GM23248 (cell line): Measurements from ENCODE around the gene ELP6. TPM values are rescaled to one million over a fixed set of nuclear protein-coding genes. Genes with fewer than 3 reads are reported as not detected.
"Not testable (repeated sequence)": the region's sequence is repeated elsewhere in the genome, so short reads cannot be mapped to it uniquely, and the experiment has no call there.

Source experiments
- DNase-seq: peaks from one replicate; pipeline ENCODE4 v3.0.0-alpha.2; 2015
- H2AFZ ChIP-seq: fragments of 200-600 bp; sonication (generic); 2 replicates; pipeline ENCODE4 v1.6.1; 2016; ENCODE audit warnings: antibody characterized with exemption
- H3F3A ChIP-seq: fragments of 200-600 bp; sonication (generic); 2 replicates; pipeline ENCODE4 v1.6.1; 2016; ENCODE audit warnings: mild to moderate bottlenecking, antibody characterized with exemption, mixed run types; ENCODE audit not compliant: insufficient read depth
- H3K27ac ChIP-seq: fragments of 200-600 bp; sonication (generic); 2 replicates; pipeline ENCODE4 v1.5.1; 2016; ENCODE audit warnings: mild to moderate bottlenecking
- H3K27me3 ChIP-seq: fragments of 200-600 bp; sonication (generic); replicated peaks from 2 replicates; pipeline ENCODE4 v1.6.1; 2016; ENCODE audit warnings: mild to moderate bottlenecking; ENCODE audit not compliant: insufficient read depth
- H3K36me3 ChIP-seq: fragments of 200-600 bp; sonication (generic); 2 replicates; pipeline ENCODE4 v1.6.1; 2016; ENCODE audit warnings: low read depth, mild to moderate bottlenecking
- H3K4me1 ChIP-seq: fragments of 200-600 bp; sonication (generic); 2 replicates; pipeline ENCODE4 v1.6.1; 2016; ENCODE audit warnings: mild to moderate bottlenecking; ENCODE audit not compliant: insufficient read depth
- H3K4me2 ChIP-seq: fragments of 200-600 bp; sonication (generic); one replicate; pipeline ENCODE4 v1.6.1; 2016; ENCODE audit warnings: mild to moderate bottlenecking; ENCODE audit not compliant: unreplicated experiment
- H3K4me3 ChIP-seq: fragments of 200-600 bp; sonication (generic); 2 replicates; pipeline ENCODE4 v1.5.1; 2016; ENCODE audit warnings: mild to moderate bottlenecking
- H3K79me2 ChIP-seq: fragments of 200-600 bp; sonication (generic); 2 replicates; pipeline ENCODE4 v1.6.1; 2016; ENCODE audit warnings: mild to moderate bottlenecking; ENCODE audit not compliant: insufficient read depth
- H3K9ac ChIP-seq: fragments of 200-600 bp; sonication (generic); 2 replicates; pipeline ENCODE4 v1.6.1; 2016; ENCODE audit warnings: mild to moderate bottlenecking
- H3K9me2 ChIP-seq: fragments of 200-600 bp; sonication (generic); 2 replicates; pipeline ENCODE4 v1.6.1; 2016; ENCODE audit warnings: mixed run types, mild to moderate bottlenecking, moderate library complexity; ENCODE audit not compliant: insufficient read depth
- H3K9me3 ChIP-seq: fragments of 200-600 bp; sonication (generic); one replicate; pipeline ENCODE4 v1.6.1; 2017; ENCODE audit warnings: low read depth
- H4K20me1 ChIP-seq: fragments of 200-600 bp; sonication (generic); 2 replicates; pipeline ENCODE4 v1.6.0; 2016; ENCODE audit not compliant: insufficient read depth
- EZH2 ChIP-seq: fragments of 200-600 bp; sonication (generic); IDR thresholded peaks from 2 replicates; pipeline ENCODE4 v1.6.1; 2018; ENCODE audit warnings: antibody characterized with exemption, mild to moderate bottlenecking; ENCODE audit not compliant: insufficient read depth, poor library complexity, severe bottlenecking
- EZH2phosphoT487 ChIP-seq: fragments of 200-600 bp; sonication (generic); IDR thresholded peaks from 2 replicates; pipeline ENCODE4 v1.6.1; 2018; ENCODE audit warnings: antibody characterized with exemption, moderate library complexity, mild to moderate bottlenecking, low read depth; ENCODE audit not compliant: insufficient read depth
- WGBS, 2 experiments: methylation state at CpG; one replicate each; pipeline ENCODE4 v1.1.6; 2015 to 2017; ENCODE audit warnings: low lambda C conversion rate in 2 of 2, low coverage in 1 of 2; ENCODE audit errors: missing lambda C conversion rate in 2 of 2; 5-methylcytosine and 5-hydroxymethylcytosine counted together
- in situ Hi-C: fragments of 300-500 bp; cut with MboI; formaldehyde crosslinking; loops from 2 replicates; pipeline ENCODE4 v1.15.0; 2020
- polyA plus RNA-seq: library from polyadenylated mRNA; unstranded; fragments of >200 nt; fragmentation: Nextera tagmentation; extraction: Ambion mirVana; gene quantifications from 2 replicates; pipeline ENCODE4 v1.2.1, GENCODE V29; 2016
- total RNA-seq: library from RNA; depleted of rRNA; stranded (reverse); fragments of >200 nt; shearing (Covaris generic); gene quantifications from 2 replicates; pipeline ENCODE4 v1.2.3, GENCODE V29; 2014

The ELP6 gene
- total and polyA plus RNA-seq, 2 experiments from 2014 or later: 28.6 to 36.0 TPM

GRCh38 chr3:47491777-47492176 is 21.7 kb downstream of the ELP6 start:
- in situ Hi-C loops: no loop called here
- no peaks in the 10 kb centered on the region for H3K27me3 ChIP-seq
- no peaks in the 10 kb centered on the region for H4K20me1 ChIP-seq
- no peaks in the 10 kb centered on the region for H3K9me2 ChIP-seq
- TF ChIP-seq EZH2 (no peak), EZH2phosphoT487 (no peak)
- no peak overlapping the region for H3K4me2 ChIP-seq
- no peaks in the 10 kb centered on the region for H3K4me1 ChIP-seq
- H3K79me2 ChIP-seq: no peaks in the 10 kb centered on the region
- H2AFZ ChIP-seq: no peak overlapping the region
- no peaks in the 10 kb centered on the region for H3K36me3 ChIP-seq
- H3K27ac ChIP-seq: no peak overlapping the region
- H3K9me3 ChIP-seq: no peaks in the 10 kb centered on the region
- 88 to 89% methylated on average over 12 of the region's 12 CpGs for WGBS, 2 experiments
- no peaks in the 10 kb centered on the region for H3F3A ChIP-seq
- DNase-seq: no peak
- no peak overlapping the region for H3K4me3 ChIP-seq
- H3K9ac ChIP-seq: no peak overlapping the region

- Histone ChIP-seq H3K4me1 (no peaks in the 10 kb centered on the region), H3K9ac (no peak overlapping the region), H3K27me3 (no peaks in the 10 kb centered on the region), H3K4me3 (no peak overlapping the region), H3K9me3 (no peaks in the 10 kb centered on the region), H3F3A (no peaks in the 10 kb centered on the region), H3K9me2 (no peaks in the 10 kb centered on the region), H2AFZ (no peak overlapping the region), H3K27ac (no peak overlapping the region), H3K36me3 (no peaks in the 10 kb centered on the region), H3K4me2 (no peak overlapping the region), H3K79me2 (no peaks in the 10 kb centered on the region), H4K20me1 (no peaks in the 10 kb centered on the region)
- in situ Hi-C loops: no loop called here
- TF ChIP-seq EZH2: no peak
- no peak for DNase-seq
- 76 to 80% methylated on average over 3 of the region's 3 CpGs for WGBS, 2 experiments
These were observed 22.3 kb downstream of the ELP6 start for GRCh38 chr3:47491186-47491585.

GRCh38 chr3:47487265-47487664 is 26.2 kb downstream of the ELP6 start:
- in situ Hi-C loops: no loop called here
- Histone ChIP-seq H3F3A (no peaks in the 10 kb centered on the region), H3K27ac (no peak overlapping the region), H3K4me1 (no peaks in the 10 kb centered on the region), H3K9ac (no peak overlapping the region), H3K79me2 (no peaks in the 10 kb centered on the region), H3K4me3 (no peak overlapping the region), H3K27me3 (no peaks in the 10 kb centered on the region), H3K9me2 (no peaks in the 10 kb centered on the region), H2AFZ (no peak overlapping the region), H3K9me3 (no peaks in the 10 kb centered on the region), H3K36me3 (no peaks in the 10 kb centered on the region), H3K4me2 (no peak overlapping the region), H4K20me1 (no peaks in the 10 kb centered on the region)
- WGBS, 2 experiments: 95 to 97% methylated on average over 2 of the region's 2 CpGs
- no peak for DNase-seq
- TF ChIP-seq EZH2phosphoT487: no peak
- no peak for TF ChIP-seq EZH2

- Histone ChIP-seq H3K79me2 (no peaks in the 10 kb centered on the region), H3K9me3 (no peaks in the 10 kb centered on the region), H3K27me3 (no peaks in the 10 kb centered on the region), H3K4me3 (no peak overlapping the region), H3K36me3 (no peaks in the 10 kb centered on the region), H3K9ac (no peak overlapping the region), H3K27ac (no peak overlapping the region), H2AFZ (no peak overlapping the region), H3K4me1 (no peaks in the 10 kb centered on the region), H3K4me2 (no peak overlapping the region), H4K20me1 (no peaks in the 10 kb centered on the region), H3F3A (no peaks in the 10 kb centered on the region), H3K9me2 (no peaks in the 10 kb centered on the region)
- in situ Hi-C loops: no loop called here
- TF ChIP-seq EZH2: no peak
- TF ChIP-seq EZH2phosphoT487: no peak
- no peak for DNase-seq
- 69 to 70% methylated on average over 3 of the region's 3 CpGs for WGBS, 2 experiments
These were observed 27.7 kb downstream of the ELP6 start for GRCh38 chr3:47485812-47486211.

- no peak for DNase-seq
- Histone ChIP-seq H3K27me3 (no peaks in the 10 kb centered on the region), H2AFZ (no peak overlapping the region), H3K9me3 (no peaks in the 10 kb centered on the region), H3K27ac (no peak overlapping the region), H4K20me1 (no peaks in the 10 kb centered on the region), H3K36me3 (no peaks in the 10 kb centered on the region), H3K79me2 (no peaks in the 10 kb centered on the region), H3K4me3 (no peak overlapping the region), H3K4me2 (no peak overlapping the region), H3K9ac (no peak overlapping the region), H3F3A (no peaks in the 10 kb centered on the region), H3K4me1 (no peaks in the 10 kb centered on the region), H3K9me2 (no peaks in the 10 kb centered on the region)
- 48 to 49% methylated on average over 2 of the region's 2 CpGs for WGBS, 2 experiments
- TF ChIP-seq EZH2phosphoT487: no peak
- no peak for TF ChIP-seq EZH2
- in situ Hi-C loops: no loop called here
These were observed 31.1 kb downstream of the ELP6 start for GRCh38 chr3:47482366-47482765.

- in situ Hi-C loops, H3K9me2 ChIP-seq, H2AFZ ChIP-seq, H4K20me1 ChIP-seq, H3K27ac ChIP-seq, H3K4me1 ChIP-seq, H3K4me3 ChIP-seq, H3K4me2 ChIP-seq, H3K9ac ChIP-seq, H3F3A ChIP-seq, H3K36me3 ChIP-seq, H3K79me2 ChIP-seq, H3K9me3 ChIP-seq, DNase-seq, H3K27me3 ChIP-seq: not testable (repeated sequence)
- WGBS, 2 experiments: 62 to 77% methylated on average over 4 of the region's 4 CpGs
These were observed 31.7 kb downstream of the ELP6 start for GRCh38 chr3:47481763-47482162.

- H2AFZ ChIP-seq, H3K9me2 ChIP-seq, H3K4me1 ChIP-seq, in situ Hi-C loops, H3K27ac ChIP-seq, H3K79me2 ChIP-seq, H3K9me3 ChIP-seq, H3F3A ChIP-seq, H3K4me3 ChIP-seq, H3K36me3 ChIP-seq, H3K4me2 ChIP-seq, H4K20me1 ChIP-seq, DNase-seq, H3K9ac ChIP-seq, H3K27me3 ChIP-seq: not testable (repeated sequence)
- 96 to 100% methylated on average over 6 of the region's 6 CpGs for WGBS, 2 experiments
These were observed 33.2 kb downstream of the ELP6 start for GRCh38 chr3:47480267-47480666.
